ENCODE data around the gene MCF2L2. TPM values are rescaled to one million over a fixed set of nuclear protein-coding genes. Genes with fewer than 3 reads are reported as not detected.

MCF2L2 gene
- total RNA-seq, 1 experiment from 2014 or later = 1.7 TPM

- no TSS peak for BruUV-seq (replicated peaks)
- no peaks in the 10 kb centered on the region for H3K27me3 ChIP-seq (ENCODE audit: insufficient read depth, low read depth)
- no peaks in the 10 kb centered on the region for H3F3A ChIP-seq (ENCODE audit: insufficient read depth, low read depth)
- TF ChIP-seq CTCF (conservative IDR thresholded peaks at IDR 0.05) = no peak
- no peak for TF ChIP-seq EZH2 (IDR thresholded peaks at IDR 0.05; ENCODE audit: low read depth)
- no peak overlapping the region for H3K4me2 ChIP-seq
- POLR2A ChIA-PET (ENCODE audit: unreplicated experiment) = no interaction called here
- H3K4me3 ChIP-seq = no peak overlapping the region
- CTCF ChIA-PET = no interaction called here
- H3K27ac ChIP-seq = no peak overlapping the region
- H3K4me1 ChIP-seq (replicated peaks; ENCODE audit: insufficient read depth) = no peaks in the 10 kb centered on the region
- no peak overlapping the region for H2AFZ ChIP-seq
- peak in 1 of 2 experiments; percentile 50 for DNase-seq
- H3K9me3 ChIP-seq (ENCODE audit: insufficient read depth, low read depth) = 0 out of 2 replicates have a peak, but pooled peaks cover 4% of the 10 kb centered on the region
- no peaks in the 10 kb centered on the region for H4K20me1 ChIP-seq (ENCODE audit: insufficient read depth)
- H3K36me3 ChIP-seq (ENCODE audit: low read depth) = no peaks in the 10 kb centered on the region
- no peaks in the 10 kb centered on the region for H3K79me2 ChIP-seq (ENCODE audit: low read depth)
- no peaks in the 10 kb centered on the region for H3K9me2 ChIP-seq (ENCODE audit: insufficient read depth)
- intact Hi-C loops (cut with micrococcal nuclease; ENCODE audit: unreplicated experiment) = loop anchor here (10.0 kb wide), 1 partner anchor 824 kb away; no protein-coding TSS in a partner anchor
These were observed 31.9 kb upstream of the MCF2L2 start for GRCh38 chr3:183460081-183461055.

GRCh38 chr3:183455089-183455488 lies 26.7 kb upstream of the MCF2L2 start:
- Histone ChIP-seq H3K27me3 (ENCODE audit: insufficient read depth, low read depth) (no peaks in the 10 kb centered on the region), H3K4me1 (replicated peaks; ENCODE audit: insufficient read depth) (no peaks in the 10 kb centered on the region), H2AFZ (no peak overlapping the region), H3K4me2 (no peak overlapping the region), H4K20me1 (ENCODE audit: insufficient read depth) (no peaks in the 10 kb centered on the region), H3K9me3 (ENCODE audit: insufficient read depth, low read depth) (no peaks in the 10 kb centered on the region), H3K27ac (no peak overlapping the region), H3K9me2 (ENCODE audit: insufficient read depth) (no peaks in the 10 kb centered on the region), H3K36me3 (ENCODE audit: low read depth) (no peaks in the 10 kb centered on the region), H3F3A (ENCODE audit: insufficient read depth, low read depth) (no peaks in the 10 kb centered on the region), H3K79me2 (ENCODE audit: low read depth) (no peaks in the 10 kb centered on the region), H3K4me3 (no peak overlapping the region)
- ChIA-PET CTCF (no interaction called here), POLR2A (ENCODE audit: unreplicated experiment) (interaction anchor here (0.5 kb wide), 1 partner anchor 16 kb away, joined by 3 read pairs; no protein-coding TSS in a partner anchor)
- intact Hi-C loops (cut with micrococcal nuclease; ENCODE audit: unreplicated experiment) = no loop called here
- TF ChIP-seq CTCF (conservative IDR thresholded peaks at IDR 0.05) (no peak), EZH2 (IDR thresholded peaks at IDR 0.05; ENCODE audit: low read depth) (no peak)
- no TSS peak for BruUV-seq (replicated peaks)
- no peak for DNase-seq

GRCh38 chr3:183454064-183454463 lies 25.6 kb upstream of the MCF2L2 start:
- peaks cover 7% of the 10 kb centered on the region; the same call in 1 of the 2 replicates for H3F3A ChIP-seq (ENCODE audit: insufficient read depth, low read depth)
- H3K36me3 ChIP-seq (ENCODE audit: low read depth) = no peaks in the 10 kb centered on the region
- ChIA-PET CTCF (no interaction called here), POLR2A (ENCODE audit: unreplicated experiment) (no interaction called here)
- no peaks in the 10 kb centered on the region for H4K20me1 ChIP-seq (ENCODE audit: insufficient read depth)
- BruUV-seq (replicated peaks) = no TSS peak
- H3K4me1 ChIP-seq (replicated peaks; ENCODE audit: insufficient read depth) = no peaks in the 10 kb centered on the region
- H3K9me2 ChIP-seq (ENCODE audit: insufficient read depth) = no peaks in the 10 kb centered on the region
- no peaks in the 10 kb centered on the region for H3K9me3 ChIP-seq (ENCODE audit: insufficient read depth, low read depth)
- H3K27me3 ChIP-seq (ENCODE audit: insufficient read depth, low read depth) = no peaks in the 10 kb centered on the region
- no peak for DNase-seq
- H3K79me2 ChIP-seq (ENCODE audit: low read depth) = no peaks in the 10 kb centered on the region
- no peak overlapping the region for H3K4me3 ChIP-seq
- H2AFZ ChIP-seq = no peak overlapping the region
- TF ChIP-seq EZH2 (IDR thresholded peaks at IDR 0.05; ENCODE audit: low read depth) (no peak), CTCF (conservative IDR thresholded peaks at IDR 0.05) (no peak)
- intact Hi-C loops (cut with micrococcal nuclease; ENCODE audit: unreplicated experiment) = no loop called here
- H3K27ac ChIP-seq = no peak overlapping the region
- no peak overlapping the region for H3K4me2 ChIP-seq
